WERI-Rb-1 (cell line): ENCODE data around the gene PPP2R3B.
A peak's percentile ranks its signal among the peaks of the same experiment; 100 is the strongest.
"Not testable (repeated sequence)": the region's sequence is repeated elsewhere in the genome, so short reads cannot be mapped to it uniquely, and the experiment has no call there.

Experiments used
- DNase-seq: peaks from one replicate; pipeline ENCODE4 v3.0.0-alpha.2; 2020
- H3K27ac ChIP-seq: fragments of 250-450 bp; sonication (Bioruptor Pico); 2 replicates; pipeline ENCODE4 v1.5.1; 2020; ENCODE audit warnings: mild to moderate bottlenecking, moderate library complexity
- H3K27me3 ChIP-seq: fragments of 250-450 bp; sonication (Bioruptor Pico); 2 replicates; pipeline ENCODE4 v1.5.1; 2021; ENCODE audit warnings: mild to moderate bottlenecking, low read depth, moderate library complexity; ENCODE audit not compliant: insufficient read depth, severe bottlenecking
- H3K36me3 ChIP-seq: fragments of 250-450 bp; sonication (Bioruptor Pico); 2 replicates; pipeline ENCODE4 v1.5.1; 2020; ENCODE audit warnings: mild to moderate bottlenecking, moderate library complexity
- H3K4me3 ChIP-seq: 2 replicates; pipeline ENCODE4 v1.5.1; 2011; ENCODE audit warnings: low read depth, mild to moderate bottlenecking, control low read depth, low read length
- H3K9me3 ChIP-seq: fragments of 250-450 bp; sonication (Bioruptor Pico); 2 replicates; pipeline ENCODE4 v1.5.1; 2021; ENCODE audit warnings: mild to moderate bottlenecking, moderate library complexity; ENCODE audit not compliant: severe bottlenecking
- CTCF ChIP-seq: IDR thresholded peaks from 2 replicates; pipeline ENCODE4 v1.5.1; 2011; ENCODE audit warnings: low read depth, mild to moderate bottlenecking, control low read depth, inconsistent platforms, low read length

Gene PPP2R3B

DNA sequence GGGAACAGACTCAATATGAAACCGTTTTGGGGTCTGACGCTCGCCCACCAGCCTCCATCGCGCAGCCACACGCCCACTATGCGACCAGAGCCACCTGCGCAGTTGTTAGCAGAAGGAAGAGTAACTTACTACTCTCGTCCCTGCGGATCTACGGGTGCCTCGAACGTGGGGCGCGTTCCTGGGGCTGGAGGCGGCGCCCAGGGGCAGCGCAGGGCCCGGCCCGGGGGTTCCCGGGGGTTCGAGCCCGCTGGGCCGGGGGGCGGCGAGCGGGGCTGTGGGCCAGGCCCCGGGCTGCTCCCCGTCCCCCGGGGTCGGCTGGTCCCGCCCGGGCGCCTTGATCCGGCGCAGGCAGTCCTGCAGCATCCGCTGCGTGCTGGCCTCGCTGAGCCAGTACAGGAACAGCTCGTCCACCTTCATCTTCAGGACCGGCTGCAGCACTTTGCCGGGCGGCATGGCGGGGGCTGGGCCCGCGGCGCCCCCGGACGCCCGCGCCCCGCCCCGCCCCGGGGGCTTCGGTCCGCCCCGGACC, 404 bp downstream of the PPP2R3B start:
- H3K4me3 ChIP-seq = peak overlapping the region; percentile 92
- no peaks in the 10 kb centered on the region for H3K9me3 ChIP-seq
- no peak for TF ChIP-seq CTCF
- H3K27me3 ChIP-seq = no peaks in the 10 kb centered on the region
- H3K27ac ChIP-seq = peak overlapping the region; percentile 100
- H3K36me3 ChIP-seq = peaks cover 5% of the 10 kb centered on the region
- DNase-seq = no peak

GRCh38 chrX:385736-386135, 971 bp downstream of the PPP2R3B start:
- not testable (repeated sequence) for H3K27ac ChIP-seq, H3K27me3 ChIP-seq, DNase-seq, H3K9me3 ChIP-seq, H3K36me3 ChIP-seq
- peak overlapping the region; percentile 92 for H3K4me3 ChIP-seq

- Histone ChIP-seq H3K9me3 (no peaks in the 10 kb centered on the region), H3K27me3 (no peaks in the 10 kb centered on the region), H3K36me3 (peaks cover 5% of the 10 kb centered on the region), H3K4me3 (no peak overlapping the region), H3K27ac (no peak overlapping the region)
- no peak for TF ChIP-seq CTCF
- no peak for DNase-seq
Observed at GRCh38 chrX:384861-385260, 1.8 kb downstream of the PPP2R3B start.

- no peaks in the 10 kb centered on the region for H3K36me3 ChIP-seq
- H3K27me3 ChIP-seq = peaks cover 14% of the 10 kb centered on the region
- H3K9me3 ChIP-seq = no peaks in the 10 kb centered on the region
- no peak overlapping the region for H3K27ac ChIP-seq
- no peak overlapping the region for H3K4me3 ChIP-seq
- DNase-seq = no peak
- no peak for TF ChIP-seq CTCF
Observed at GRCh38 chrX:378443-378842, 8.3 kb downstream of the PPP2R3B start.

- H3K27ac ChIP-seq, DNase-seq, H3K9me3 ChIP-seq, H3K4me3 ChIP-seq, H3K36me3 ChIP-seq: not testable (repeated sequence)
- peaks cover 16% of the 10 kb centered on the region for H3K27me3 ChIP-seq
Observed at GRCh38 chrX:376206-376605, 10.5 kb downstream of the PPP2R3B start.

DNA sequence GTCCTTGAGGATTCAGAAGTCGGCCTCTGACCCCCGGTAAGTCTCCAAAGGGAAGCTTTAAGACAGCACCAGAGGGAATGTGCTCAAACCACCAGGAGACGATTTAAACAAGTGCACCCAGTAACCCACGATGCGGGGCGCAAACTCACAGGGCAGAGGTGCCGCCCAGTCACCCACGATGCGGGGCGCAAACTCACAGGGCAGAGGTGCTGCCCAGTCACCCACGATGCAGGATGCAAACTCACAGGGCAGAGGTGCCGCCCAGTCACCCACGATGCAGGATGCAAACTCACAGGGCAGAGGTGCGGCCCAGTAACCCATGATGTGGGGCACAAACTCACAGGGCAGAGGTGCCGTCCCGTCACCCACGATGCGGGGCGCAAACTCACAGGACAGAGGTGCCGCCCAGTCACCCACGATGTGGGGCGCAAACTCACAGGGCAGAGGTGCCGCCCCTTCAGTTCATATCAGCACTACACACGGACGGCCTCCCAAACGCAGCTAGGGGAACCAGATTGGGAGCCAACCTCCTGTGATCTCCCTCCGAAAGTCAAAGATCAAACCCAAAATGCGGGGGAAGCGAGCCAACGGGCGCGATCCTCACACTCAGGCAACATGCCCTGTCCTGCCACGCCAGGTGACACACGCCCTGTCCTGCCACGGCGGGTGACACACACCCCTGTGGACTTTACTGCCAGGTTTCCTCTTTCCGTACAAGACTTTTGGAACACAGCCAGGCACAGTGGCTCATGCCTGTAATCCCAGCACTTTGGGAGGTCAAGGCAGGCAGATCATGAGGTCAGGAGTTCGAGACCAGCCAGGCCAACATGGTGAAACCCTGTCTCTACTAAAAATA, 11.3 kb downstream of the PPP2R3B start:
- Histone ChIP-seq H3K4me3 (no peak overlapping the region), H3K27me3 (peaks cover 16% of the 10 kb centered on the region), H3K27ac (no peak overlapping the region), H3K9me3 (no peaks in the 10 kb centered on the region), H3K36me3 (no peaks in the 10 kb centered on the region)
- DNase-seq = no peak
- no peak for TF ChIP-seq CTCF

DNA sequence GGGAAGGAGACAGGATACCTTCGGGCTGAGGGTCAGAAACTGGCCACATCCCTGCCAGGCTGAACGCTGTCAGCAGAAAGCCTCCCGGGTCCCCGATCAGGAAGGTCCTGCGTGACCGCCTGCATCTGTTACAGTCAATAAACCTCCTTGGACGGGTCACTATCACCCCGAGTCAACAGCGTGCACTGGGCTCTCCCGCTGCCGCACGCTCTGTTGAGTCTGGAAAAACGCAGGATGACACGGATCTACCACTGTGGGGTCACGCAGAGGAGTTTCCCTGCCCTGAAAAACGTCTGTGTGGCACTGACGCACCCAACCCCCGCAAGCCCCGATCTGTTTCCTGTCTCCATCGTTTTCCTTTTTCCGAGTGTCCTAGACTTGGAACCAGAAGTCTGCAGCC, 12.1 kb downstream of the PPP2R3B start:
- TF ChIP-seq CTCF = no peak
- peaks cover 16% of the 10 kb centered on the region for H3K27me3 ChIP-seq
- H3K9me3 ChIP-seq = no peaks in the 10 kb centered on the region
- no peaks in the 10 kb centered on the region for H3K36me3 ChIP-seq
- DNase-seq = no peak
- H3K27ac ChIP-seq = no peak overlapping the region
- H3K4me3 ChIP-seq = peak overlapping the region; percentile 47; the same call in 1 of the 2 replicates
